HT1080 (cell line): ENCODE data around the gene BCR. TPM values are rescaled to one million over a fixed set of nuclear protein-coding genes. Genes with fewer than 3 reads are reported as not detected.

ENCODE experiments used
- DNase-seq: peaks from one replicate; pipeline ENCODE4 v3.0.0-alpha.2; 2015; ENCODE audit warnings: low read depth
- total RNA-seq: library from RNA; depleted of rRNA; stranded (reverse); fragments of >200 nt; shearing (Covaris generic); gene quantifications from 2 replicates; pipeline ENCODE4 v1.2.3, GENCODE V29; 2014

BCR gene
- total RNA-seq, 1 experiment from 2014 or later, result 26.5 TPM

- no peak for DNase-seq
Observed at GRCh38 chr22:23175817-23176644, 4.3 kb upstream of the BCR start.

GRCh38 chr22:23176645-23177027, 3.7 kb upstream of the BCR start:
- DNase-seq, result no peak

- DNase-seq, result no peak
Observed at GRCh38 chr22:23177197-23177596, 3.1 kb upstream of the BCR start.

GRCh38 chr22:23178512-23179254, 1.6 kb upstream of the BCR start:
- peak; percentile 61 for DNase-seq

GRCh38 chr22:23179381-23180299, 669 bp upstream of the BCR start:
- DNase-seq, result no peak

GRCh38 chr22:23180893-23181720, 798 bp downstream of the BCR start:
- DNase-seq, result no peak

GRCh38 chr22:23181721-23182308, 1.5 kb downstream of the BCR start:
- DNase-seq, result no peak

- peak; percentile 27 for DNase-seq
Observed at GRCh38 chr22:23182309-23183060, 2.2 kb downstream of the BCR start.

GRCh38 chr22:23183061-23183698, 2.9 kb downstream of the BCR start:
- DNase-seq, result peak; percentile 49

GRCh38 chr22:23184100-23184763, 3.9 kb downstream of the BCR start:
- DNase-seq, result no peak

GRCh38 chr22:23184764-23185113, 4.4 kb downstream of the BCR start:
- no peak for DNase-seq

GRCh38 chr22:23187211-23187610, 6.9 kb downstream of the BCR start:
- no peak for DNase-seq

- DNase-seq, result no peak
Observed at GRCh38 chr22:23187871-23188700, 7.8 kb downstream of the BCR start.

GRCh38 chr22:23190526-23190925, 10.2 kb downstream of the BCR start:
- no peak for DNase-seq

- no peak for DNase-seq
Observed at GRCh38 chr22:23192133-23192532, 11.8 kb downstream of the BCR start.

- no peak for DNase-seq
Observed at GRCh38 chr22:23192558-23192957, 12.2 kb downstream of the BCR start.

GRCh38 chr22:23193196-23193827, 13.0 kb downstream of the BCR start:
- DNase-seq, result no peak
